Embryonic facial prominence (tissue), 1 donor: ENCODE results near the gene SPOCK2.
"Not testable (repeated sequence)": the region's sequence is repeated elsewhere in the genome, so short reads cannot be mapped to it uniquely, and the experiment has no call there.

ENCODE experiments used
- DNase-seq: peaks from one replicate; pipeline ENCODE4 v3.0.0-alpha.2; 2016; ENCODE audit errors: extremely low spot score

The SPOCK2 gene

DNA sequence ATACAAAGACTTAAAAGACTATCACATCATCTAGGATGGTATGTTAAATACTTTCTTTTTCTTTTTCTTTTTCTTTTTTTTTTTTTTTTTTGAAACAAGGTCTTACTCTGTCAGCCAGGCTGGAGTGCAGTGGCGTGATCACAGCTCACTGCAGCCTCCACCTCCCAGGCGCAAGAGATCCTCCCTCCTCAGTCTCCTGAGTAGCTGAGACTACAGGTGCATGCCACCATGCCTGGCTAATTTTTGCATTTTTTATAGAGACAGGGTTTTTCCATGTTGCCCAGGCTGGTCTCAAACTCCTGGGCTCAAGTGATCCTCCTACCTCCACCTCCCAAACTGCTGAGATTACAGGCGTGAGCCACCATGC, 19.6 kb upstream of the SPOCK2 start:
- DNase-seq: not testable (repeated sequence)

DNA sequence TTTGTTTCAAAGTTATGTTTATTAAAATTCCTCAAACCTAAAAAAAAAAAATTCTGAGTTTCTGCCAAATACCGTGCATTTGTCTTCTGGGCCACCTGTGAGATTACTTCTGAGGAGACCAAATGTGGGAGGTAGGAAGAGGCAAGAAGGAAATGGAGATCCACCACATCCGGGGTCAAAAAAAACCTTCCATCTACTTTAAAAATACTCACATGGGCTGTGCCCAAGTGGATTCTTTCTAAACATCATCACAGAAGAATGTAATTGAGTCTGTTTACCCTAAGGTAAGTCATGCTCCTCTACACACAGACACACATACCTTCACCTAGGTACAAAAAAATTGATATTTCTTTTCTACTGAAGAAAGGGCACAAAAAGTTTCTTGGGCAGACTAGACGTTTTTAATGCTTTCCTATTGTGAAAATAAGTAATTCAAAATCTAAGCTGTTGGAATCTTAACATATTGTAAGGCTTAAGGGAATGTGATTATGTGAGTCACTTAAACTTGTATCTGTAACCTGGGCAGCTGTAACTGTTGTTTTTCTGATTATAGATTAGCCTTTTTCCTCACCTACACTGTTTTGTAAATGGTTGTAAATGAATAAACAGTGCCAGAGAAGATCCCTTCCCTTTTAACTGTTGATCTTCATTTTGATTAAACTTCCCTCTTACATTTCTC, 19.1 kb upstream of the SPOCK2 start:
- no peak for DNase-seq

DNA sequence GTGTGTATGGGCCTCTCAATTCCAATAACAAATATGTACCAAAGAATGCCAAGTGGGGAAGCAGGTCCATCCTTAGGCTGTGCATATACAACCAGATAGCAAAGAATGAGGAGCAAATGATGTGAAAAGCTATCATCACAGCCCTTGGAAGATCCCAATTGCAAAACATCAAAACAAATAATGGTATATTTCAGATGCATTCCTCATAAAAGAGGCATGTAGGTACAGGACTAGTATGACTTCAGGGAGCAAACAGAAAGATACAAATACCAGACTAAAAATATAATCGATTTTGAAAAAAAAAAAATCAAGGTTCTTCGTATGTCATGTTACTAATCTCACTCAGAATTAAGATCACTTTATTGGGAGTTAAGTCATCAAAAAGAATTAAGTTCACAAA, 18.5 kb upstream of the SPOCK2 start:
- no peak for DNase-seq

DNA sequence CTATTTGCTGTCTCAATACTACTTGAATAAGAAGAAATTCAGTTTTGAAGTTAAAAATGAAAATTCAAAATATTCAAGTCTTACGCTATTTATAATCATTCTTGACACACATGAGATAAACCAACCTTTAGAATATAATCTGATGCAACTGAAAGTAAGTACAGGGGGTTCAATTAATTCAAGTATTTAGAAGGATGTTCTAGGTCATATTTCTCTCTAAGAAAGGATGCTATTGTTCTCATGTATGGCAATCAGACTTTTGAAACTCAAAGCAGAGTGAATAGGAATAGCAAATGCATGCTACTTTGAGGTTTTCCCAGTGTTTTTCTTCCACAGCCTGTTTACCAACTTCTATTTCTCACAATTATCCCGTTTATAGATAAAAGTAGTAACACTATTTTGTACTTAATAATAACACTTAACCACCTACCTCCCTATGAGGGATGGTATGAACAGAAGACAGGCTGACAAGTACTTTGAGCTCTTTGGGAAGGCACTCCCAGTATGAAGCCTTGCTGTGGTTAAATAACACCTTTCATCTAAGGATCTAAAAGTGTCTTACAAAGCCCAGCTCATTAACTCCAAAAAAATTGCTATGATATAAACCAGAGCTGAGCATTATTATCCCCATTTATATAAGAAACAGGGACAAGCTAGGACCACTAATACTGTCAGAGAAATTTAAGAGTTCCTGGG, 18.0 kb upstream of the SPOCK2 start:
- no peak for DNase-seq

DNA sequence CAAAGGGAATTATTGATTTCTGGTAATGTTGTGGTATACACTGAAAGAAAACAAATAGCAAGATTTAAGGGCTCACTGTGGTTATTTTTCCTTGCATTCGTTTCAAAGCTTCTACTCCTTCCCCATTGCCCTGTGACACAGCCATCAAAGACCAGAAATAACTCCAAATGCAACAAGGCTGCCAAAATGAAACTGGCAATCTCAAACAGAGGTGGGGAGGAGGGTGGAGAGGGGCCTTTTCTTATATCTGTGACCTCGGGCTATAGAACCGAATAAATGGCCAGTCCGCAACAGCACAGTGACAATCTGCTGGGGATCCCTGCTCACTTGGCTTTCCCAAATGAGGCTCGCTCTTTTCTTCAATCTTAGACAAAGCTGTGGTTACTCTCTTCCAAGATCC, 17.4 kb upstream of the SPOCK2 start:
- no peak for DNase-seq

DNA sequence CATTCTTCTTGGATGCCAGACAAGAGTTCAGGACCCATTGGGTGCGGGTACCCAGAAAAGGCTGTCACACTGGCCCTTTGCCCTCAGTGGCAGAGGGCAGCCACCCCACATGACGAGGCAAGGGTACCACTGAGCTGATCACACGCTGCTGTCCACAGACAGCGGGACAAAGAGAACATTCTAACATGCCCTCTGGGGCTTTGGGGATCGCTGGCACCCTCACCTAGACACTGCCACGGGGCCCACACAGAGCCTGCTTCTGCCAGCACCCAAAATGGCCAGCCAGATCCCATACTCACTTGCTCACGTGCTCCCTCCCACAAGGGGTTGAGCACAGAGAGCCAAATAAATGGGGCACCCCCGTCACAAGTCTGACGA, 16.7 kb upstream of the SPOCK2 start:
- DNase-seq: no peak

DNA sequence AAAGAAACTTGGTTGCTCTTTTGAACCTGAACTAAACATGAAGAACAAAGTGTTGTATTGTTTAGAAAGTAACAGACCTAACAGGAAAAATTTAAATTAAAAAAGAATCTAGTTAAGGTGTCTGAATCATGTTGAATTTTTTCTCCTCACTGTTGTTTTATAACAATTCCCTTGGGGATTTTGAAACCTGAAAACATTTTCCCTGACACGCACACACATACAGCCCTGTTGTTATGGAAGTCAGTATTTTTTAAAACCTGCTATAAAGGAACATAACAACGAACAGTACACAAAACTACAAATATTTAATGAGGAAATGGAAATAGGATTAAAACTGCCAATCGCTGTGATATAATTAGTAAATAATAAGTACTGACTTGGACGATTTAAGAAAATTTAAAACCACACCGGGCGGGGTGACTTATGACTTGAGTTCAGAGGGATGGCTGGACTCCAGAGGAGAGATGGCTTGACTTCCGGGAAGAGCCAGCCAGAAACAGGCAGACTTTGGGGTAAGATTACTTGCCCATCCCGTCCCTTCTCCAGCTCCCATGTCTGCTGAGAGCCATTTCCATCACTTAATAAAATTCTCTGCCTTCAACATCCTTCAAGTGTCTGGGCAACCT, 16.2 kb upstream of the SPOCK2 start:
- DNase-seq: no peak

DNA sequence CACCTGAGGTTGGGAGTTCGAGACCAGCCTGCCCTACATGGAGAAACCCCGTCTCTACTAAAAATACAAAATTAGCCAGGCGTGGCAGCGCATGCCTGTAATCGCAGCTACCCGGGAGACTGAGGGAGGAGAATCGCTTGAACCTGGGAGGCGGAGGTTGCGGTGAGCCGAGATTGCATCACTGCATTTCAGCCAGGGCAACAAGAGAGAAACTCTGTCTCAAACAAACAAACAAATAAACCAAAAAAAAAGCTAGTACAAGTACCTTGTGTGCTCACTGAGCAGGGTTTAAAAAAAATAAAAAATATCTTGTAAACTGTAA, 11.2 kb upstream of the SPOCK2 start:
- no peak for DNase-seq

DNA sequence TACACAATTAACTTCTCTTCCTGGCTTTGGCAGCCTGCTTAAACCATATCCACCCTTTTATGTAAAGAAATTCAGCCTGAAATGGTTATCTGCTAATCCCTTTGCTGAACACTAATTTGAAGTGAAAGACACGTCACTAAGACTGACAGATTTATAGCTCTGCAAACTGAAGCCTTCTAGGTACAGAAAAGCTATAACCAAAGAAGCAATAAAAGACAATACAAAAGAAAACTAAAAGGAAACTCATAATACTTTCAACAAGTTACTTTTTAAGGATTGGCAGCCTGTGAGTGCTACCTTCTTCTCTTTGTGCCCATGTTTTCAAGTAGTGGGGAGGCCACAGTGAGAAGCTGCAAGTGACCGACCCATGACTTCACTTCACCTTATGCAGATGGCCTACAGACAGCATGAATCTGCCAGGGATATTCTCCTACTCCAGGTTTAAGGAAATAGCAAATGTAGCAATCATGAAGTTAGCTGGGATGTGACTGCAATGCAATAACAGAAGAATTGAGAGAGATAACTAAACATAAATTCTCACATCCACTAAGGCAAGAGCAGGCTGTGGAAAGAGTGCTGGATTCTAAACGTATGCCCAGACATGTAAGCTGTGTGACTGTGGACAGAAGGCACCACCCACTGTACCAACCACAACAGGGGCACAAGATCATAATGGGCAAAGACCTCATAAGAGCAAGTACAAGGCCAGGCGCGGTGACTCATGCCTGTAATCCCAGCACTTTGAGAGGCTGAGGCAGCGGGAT, 10.7 kb upstream of the SPOCK2 start:
- no peak for DNase-seq

DNA sequence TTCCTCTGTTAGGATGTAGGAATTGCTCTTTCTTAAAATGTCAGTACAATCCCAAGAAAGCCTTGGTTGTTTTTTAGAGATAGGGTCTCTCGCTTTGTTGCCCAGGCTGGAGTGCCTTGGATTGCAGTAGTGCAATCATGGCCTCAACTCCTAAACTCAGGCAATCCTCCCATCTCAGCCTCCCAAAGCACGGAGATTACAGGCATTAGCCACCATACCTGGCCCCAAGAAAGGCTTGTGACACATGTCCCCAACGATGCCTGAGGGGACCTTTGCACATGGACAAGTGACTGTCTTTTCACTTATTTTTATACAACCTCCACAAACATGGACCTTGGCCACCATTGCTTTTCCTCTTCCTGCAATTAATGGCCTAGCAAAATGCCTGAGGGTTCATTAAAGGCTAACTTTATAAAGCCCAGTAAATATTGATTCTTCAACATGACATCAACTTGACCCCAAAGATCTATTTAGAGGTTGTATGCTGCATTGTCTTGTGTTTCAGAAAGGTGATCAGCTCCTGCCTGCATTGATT, 10.0 kb upstream of the SPOCK2 start:
- no peak for DNase-seq

DNA sequence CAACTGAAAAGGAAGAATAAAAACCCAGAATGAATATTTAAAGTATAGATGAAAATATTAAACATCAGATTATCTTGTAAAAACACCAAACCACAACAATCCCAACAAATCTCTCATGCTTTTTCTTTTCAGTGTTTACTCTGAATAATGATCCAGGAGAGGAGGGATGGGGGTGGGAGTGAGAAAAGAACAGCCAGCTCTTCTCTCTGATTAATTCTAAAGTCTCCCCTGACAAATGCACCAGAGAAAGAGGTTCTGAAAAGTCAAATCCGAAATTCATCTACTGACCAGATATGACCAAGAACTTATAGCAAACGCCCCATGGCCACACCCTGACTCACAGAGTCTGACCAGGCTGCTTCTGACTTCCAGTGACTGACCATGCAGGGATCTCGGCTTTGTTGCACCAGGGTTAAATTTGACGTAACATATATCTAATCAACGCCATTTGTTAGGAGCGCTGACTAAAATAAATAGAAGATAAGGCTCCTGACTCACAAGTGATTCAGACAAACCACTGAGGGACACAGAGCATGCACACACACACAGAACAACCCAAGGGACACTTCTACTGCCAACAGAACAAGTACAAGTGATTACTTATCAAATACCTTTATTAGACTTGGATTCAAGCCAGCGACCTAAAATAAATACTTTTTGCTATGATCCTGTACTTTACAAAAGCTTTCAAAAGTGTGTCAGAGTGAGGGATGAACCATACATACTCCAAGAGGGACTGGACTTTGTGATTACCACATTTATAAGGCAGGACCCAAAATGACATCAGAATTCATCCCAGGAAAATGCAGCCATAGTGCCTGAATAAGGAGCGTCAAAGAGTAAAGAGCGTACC, 9.3 kb upstream of the SPOCK2 start:
- DNase-seq: no peak

DNA sequence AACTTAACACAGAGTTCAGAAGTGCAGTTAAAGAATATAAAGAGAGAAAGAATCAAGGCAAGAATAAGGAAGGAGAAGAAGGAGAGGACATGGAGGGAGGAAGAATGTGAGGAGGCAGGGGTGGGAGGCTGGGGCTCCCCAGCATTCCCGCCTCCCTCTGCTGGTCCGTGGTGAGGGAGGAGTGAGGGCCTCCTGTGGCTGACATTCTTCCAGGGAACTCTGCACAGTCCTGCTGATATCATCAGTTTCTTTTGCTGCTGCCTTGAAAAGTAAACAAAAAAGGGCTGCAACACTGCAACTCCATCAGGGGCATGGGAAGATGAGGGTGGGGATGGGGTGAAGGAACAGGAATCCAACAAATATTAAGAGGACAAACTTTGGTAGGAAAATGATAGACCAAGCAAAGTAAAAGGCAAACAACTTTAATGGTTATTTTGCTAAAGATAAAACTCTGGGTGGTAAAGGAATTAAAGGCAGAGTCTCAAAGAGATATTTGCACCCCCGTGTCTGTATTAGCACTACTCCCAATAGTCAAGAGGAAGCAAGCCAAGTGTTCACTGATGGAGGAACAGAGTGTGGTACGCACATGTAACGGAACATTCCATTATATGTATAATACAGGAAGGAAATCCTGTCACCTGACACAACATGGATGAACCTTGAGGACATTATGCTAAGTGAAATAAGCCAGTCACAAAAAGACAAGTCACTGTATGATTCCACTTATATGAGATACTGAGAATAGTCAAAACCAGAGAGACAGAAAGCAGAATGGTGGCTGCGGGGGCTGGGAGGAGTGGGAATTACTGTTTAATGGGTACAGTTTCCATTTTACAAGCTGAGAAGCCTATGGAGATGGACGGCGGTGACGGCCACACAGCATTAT, 8.0 kb upstream of the SPOCK2 start:
- DNase-seq: no peak

DNA sequence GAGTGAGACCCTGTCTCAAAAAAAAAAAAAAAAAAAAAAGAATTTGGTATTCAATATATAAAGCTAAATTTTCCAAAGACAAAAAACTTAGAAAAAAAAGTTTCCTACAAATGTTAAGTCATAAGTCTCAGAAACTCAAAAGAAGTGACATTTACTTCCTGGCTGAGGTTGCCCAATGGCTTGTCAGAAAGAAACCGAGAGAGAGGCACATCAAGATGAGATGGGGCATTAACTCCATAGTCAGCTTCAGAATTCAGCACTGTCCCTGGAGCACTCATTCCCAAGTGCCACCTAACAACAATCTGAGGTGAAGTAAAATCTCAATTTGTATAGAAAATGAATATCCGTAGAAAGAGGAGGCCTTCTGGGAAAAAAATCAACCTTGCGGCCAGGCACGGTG, 6.8 kb upstream of the SPOCK2 start:
- DNase-seq: no peak

DNA sequence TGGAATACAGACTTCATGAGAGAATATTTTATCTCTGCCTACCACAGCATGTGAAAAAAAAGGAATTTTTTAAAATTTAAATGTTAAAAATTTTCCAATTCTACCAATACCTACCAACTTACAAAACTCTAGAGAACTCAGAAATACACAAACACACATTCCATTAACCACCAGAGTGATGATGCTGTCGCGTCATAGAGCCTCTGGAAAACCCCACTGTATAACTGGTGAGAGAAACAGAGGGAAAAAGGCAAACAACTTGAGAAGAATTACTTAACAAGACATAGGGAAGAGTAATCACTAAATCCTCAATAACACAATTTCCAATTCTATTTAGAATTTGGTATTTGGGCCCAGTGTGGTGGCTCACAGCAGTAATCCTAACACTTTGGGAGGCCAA, 6.2 kb upstream of the SPOCK2 start:
- DNase-seq: no peak

DNA sequence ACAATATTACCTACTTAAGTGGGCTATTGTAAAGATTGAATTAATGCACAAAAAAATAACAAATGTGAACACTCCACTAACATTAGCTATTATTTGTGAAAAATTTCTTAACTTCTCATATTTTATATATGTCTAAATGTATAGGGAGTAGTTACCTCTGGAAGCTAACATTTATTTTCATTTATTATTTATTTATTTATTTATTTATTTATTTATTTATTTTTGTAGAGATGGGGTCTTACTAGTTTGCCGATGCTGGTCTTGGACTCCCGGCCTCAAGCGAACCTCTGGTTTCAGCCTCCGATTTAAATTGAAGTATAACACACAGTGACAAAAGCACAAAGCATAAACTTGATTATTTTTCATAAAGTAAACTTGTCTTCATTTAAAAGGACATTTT, 5.1 kb upstream of the SPOCK2 start:
- DNase-seq: no peak

DNA sequence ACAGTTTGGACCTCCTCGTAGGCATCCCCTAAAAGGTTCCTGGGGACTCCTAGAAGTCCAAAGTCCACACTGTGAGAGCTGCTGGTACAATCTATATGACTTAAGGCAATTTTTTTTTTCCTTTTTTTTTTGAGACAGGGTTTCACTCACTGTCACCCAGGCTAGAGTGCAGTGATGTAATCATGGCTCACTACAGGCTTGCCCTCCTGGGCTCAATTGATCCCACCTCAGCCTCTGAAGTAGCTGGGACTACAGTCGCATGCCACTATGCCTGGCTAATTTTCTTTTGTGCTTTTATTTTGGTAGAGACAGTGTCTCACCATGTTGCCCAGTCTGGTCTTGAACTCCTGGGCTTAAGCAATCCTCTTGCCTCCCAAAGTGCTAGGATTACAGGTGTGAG, 4.6 kb upstream of the SPOCK2 start:
- no peak for DNase-seq

DNA sequence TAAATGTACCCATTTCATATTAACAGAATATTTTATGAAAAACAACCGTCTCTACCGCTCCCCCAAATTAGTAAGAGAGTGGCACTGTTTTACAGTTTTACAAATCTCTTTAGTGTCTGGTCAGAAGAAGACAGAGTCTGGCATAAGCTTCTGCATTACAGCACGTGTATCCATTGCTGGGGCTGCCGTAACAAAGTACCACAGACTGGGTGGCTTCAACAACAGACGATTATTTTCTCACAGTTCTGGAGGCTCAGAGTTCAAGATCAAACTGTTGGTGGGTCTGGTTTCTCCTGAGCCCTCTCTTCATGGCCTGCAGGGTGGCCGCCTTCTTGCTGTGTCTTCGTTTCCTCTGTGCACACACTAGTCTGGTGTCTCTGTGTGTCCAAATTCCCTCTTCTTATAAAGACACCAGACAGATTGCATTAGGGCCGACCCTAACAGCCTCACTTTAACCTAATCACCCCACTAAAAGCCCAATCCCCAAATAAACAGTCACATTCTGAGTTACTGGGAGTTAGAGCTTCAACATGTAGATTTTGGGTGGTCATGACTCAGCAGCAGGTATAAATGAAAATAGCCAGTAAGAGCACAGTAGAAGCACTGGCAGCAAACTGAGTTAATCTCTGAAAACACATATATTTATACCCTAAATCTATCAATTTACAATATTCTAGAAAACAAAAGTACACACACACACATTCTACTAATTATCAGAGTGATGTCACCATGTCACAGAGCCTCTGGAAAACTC, 4.0 kb upstream of the SPOCK2 start:
- no peak for DNase-seq

DNA sequence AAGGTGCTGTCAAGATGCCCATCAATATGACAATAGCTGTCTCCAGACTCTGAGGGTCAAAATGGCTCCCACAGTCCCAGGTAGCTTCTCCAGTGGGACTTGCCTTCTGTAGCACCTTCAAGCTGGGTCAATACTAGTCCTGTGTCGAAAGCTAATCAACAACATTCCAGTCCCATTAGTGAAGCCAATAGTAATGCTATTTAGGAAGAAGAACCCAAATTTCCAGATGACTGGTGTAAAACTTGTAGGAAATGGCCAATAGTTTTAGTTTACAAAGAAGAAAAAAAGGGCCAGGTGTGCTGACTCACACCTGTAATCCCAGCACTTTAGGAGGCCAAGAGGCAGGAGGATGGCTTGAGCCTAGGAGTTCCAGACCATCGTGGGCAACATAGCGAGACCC, 2.0 kb upstream of the SPOCK2 start:
- DNase-seq: no peak

DNA sequence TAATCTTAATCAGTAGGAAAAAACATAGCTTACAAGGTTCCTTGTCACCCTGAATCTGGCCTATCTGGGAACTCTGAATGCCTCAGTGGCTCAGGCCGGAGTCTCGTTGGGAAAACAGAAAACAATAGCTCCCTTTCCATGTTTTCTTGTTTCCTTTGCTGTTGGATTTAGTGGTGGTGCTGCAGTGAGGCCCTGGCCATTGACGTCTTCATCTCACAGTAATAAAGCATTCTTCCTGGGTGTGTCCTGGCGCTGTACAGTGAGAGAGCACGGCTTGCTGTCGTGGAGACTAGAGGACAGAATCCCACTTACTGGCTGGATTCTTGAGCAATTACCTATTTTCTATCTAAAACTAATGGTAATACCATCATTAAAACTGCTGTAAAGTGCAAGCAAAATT, 1.3 kb upstream of the SPOCK2 start:
- DNase-seq: no peak
